NCI-H69 (cell line): ENCODE data around the gene CPSF2.

Source experiments
- DNase-seq: peaks from one replicate; lab custom pipeline; 2025; lab: John Stamatoyannopoulos, UW

Gene CPSF2

GRCh38 chr14:92121670-92122350 is at the start of gene CPSF2, which contains the start of gene NDUFB1:
Gene CPSF2, plus strand, starts transcription at chr14:92121969. Its CDS starts 9,016 bp downstream, at chr14:92130985.
Gene NDUFB1, minus strand, starts transcription at chr14:92121706. Its CDS starts 4,069 bp downstream, at chr14:92117637.
- peak; percentile 92 for DNase-seq

- DNase-seq, result no peak
Measured at GRCh38 chr14:92074555-92074954, 47.2 kb upstream of the CPSF2 start.

GRCh38 chr14:92088494-92088893 is 33.3 kb upstream of the CPSF2 start:
- DNase-seq, result no peak

GRCh38 chr14:92093320-92093719 is 28.4 kb upstream of the CPSF2 start:
- DNase-seq, result peak; percentile 11

GRCh38 chr14:92099802-92100201 is 22.0 kb upstream of the CPSF2 start:
- no peak for DNase-seq

- peak; percentile 24 for DNase-seq
Measured at GRCh38 chr14:92103363-92103989, 18.3 kb upstream of the CPSF2 start.

- DNase-seq, result no peak
Measured at GRCh38 chr14:92105073-92105892, 16.5 kb upstream of the CPSF2 start.

- DNase-seq, result peak; percentile 74
Measured at GRCh38 chr14:92105893-92106142, 16.0 kb upstream of the CPSF2 start.

GRCh38 chr14:92106143-92106926 is 15.4 kb upstream of the CPSF2 start, which contains the start of gene ATXN3:
Gene ATXN3, minus strand, starts transcription at chr14:92106582. Its CDS starts 30 bp downstream, at chr14:92106552.
- peak; percentile 99 for DNase-seq

- DNase-seq, result no peak
Measured at GRCh38 chr14:92108345-92109254, 13.2 kb upstream of the CPSF2 start.

GRCh38 chr14:92109490-92109889 is 12.3 kb upstream of the CPSF2 start:
- DNase-seq, result no peak

GRCh38 chr14:92121207-92121669 is 531 bp upstream of the CPSF2 start:
- DNase-seq, result peak; percentile 70

GRCh38 chr14:92122351-92122677 is 545 bp downstream of the CPSF2 start:
- peak; percentile 64 for DNase-seq

GRCh38 chr14:92122761-92123160 is 992 bp downstream of the CPSF2 start:
- no peak for DNase-seq

- DNase-seq, result no peak
Measured at GRCh38 chr14:92134456-92134855, 12.7 kb downstream of the CPSF2 start.

- peak; percentile 47 for DNase-seq
Measured at GRCh38 chr14:92135269-92135668, 13.5 kb downstream of the CPSF2 start.

GRCh38 chr14:92143309-92143708 is 21.5 kb downstream of the CPSF2 start:
- no peak for DNase-seq

- no peak for DNase-seq
Measured at GRCh38 chr14:92143962-92144361, 22.2 kb downstream of the CPSF2 start.

GRCh38 chr14:92144708-92145107 is 22.9 kb downstream of the CPSF2 start:
- no peak for DNase-seq

- peak; percentile 30 for DNase-seq
Measured at GRCh38 chr14:92153581-92153980, 31.8 kb downstream of the CPSF2 start.
